ENCODE data around the gene MEIOSIN. TPM values are rescaled to one million over a fixed set of nuclear protein-coding genes. Genes with fewer than 3 reads are reported as not detected.
A peak's percentile ranks its signal among the peaks of the same experiment; 100 is the strongest.

The MEIOSIN gene
- total and polyA plus RNA-seq, 2 of the 13 experiments (the other 11 are each of a cell fraction or from before 2014, with no cell fraction given), result not detected

DNA sequence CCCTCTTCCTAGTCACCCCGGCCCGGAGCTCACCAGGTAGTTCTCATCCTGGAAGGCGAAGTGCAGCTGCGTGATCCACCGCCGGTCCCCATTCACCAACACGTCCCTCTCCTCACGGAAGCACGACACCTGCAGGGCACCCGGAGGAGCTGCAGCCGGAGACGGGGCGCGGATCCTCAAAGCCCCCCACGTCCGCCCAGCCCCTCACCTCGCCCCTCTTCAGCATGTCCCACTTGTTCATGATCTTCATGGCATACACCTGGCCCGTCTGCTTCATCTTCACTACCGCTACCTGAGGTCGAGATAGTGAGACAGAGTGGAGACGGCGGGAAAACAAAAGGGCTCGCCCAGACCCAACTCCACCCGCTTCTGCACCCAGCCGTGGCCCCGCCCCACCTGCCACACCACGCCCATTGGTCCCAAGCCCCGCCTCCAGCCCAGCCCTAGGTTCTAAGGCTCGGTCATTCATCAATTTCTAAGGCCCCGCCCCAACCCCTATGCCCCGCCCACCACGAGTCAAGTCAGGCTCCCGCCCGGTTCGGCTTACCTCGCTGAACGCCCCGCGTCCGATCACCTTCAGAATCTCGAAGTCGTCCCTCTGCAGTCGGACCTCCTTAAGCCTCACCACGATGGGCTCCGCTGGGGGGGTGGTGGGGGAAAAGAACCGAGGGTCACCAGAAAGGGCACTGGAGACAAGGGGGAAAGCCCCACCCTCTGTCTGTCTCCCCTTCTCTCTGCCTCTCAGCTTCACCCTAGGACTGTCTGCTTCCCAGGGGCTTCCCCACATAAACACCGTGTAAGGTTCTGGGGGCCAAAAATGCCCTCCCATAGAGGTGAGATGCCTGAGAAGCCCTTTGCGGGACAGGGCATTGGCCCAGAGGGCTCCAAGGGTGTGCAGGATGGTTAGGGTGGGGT, 46.2 kb downstream of the MEIOSIN start:
- Histone ChIP-seq H3K79me2 (ENCODE audit: insufficient read depth, low read length) (no peaks in the 10 kb centered on the region), H3K27ac (ENCODE audit: extremely low read length, insufficient read depth, low read length) (no peak overlapping the region), H3K9me3 (ENCODE audit: low read length) (no peaks in the 10 kb centered on the region), H2AFZ (ENCODE audit: low read length) (no peak overlapping the region), H3K9ac (ENCODE audit: insufficient read depth, low read depth, low read length) (peak overlapping the region; percentile 39; the same call in 1 of the 2 replicates), H3K36me3 (replicated peaks in 1 of 2; ENCODE audit: control insufficient read depth in 1 of 2, insufficient read depth in 2 of 2, low read length in 2 of 2) (peaks cover 2 to 4% of the 10 kb centered on the region in 2 experiments; a peak in 2 of 5 replicates), H3K4me2 (ENCODE audit: low read depth, low read length) (peak overlapping the region; percentile 75), H3K27me3 (ENCODE audit: control insufficient read depth in 1 of 2, insufficient read depth in 2 of 2, low read length in 2 of 2) (no peaks in the 10 kb centered on the region), H3K4me3 (replicated peaks in 1 of 3; ENCODE audit: insufficient read depth in 1 of 3, low read depth in 2 of 3, low read length in 3 of 3) (peak overlapping the region in 2 of 3 experiments; percentile 48 to 63; a peak in 3 of 6 replicates), H4K20me1 (ENCODE audit: insufficient read depth, low read length) (peaks cover 4% of the 10 kb centered on the region; the same call in 1 of the 2 replicates), H3K4me1 (ENCODE audit: insufficient read depth, low read length) (peaks cover 46% of the 10 kb centered on the region)
- in situ Hi-C loops (cut with HindIII; ENCODE audit: extremely low pct_ligation_motif_present, low pct_unique_long_range_greater_than_20kb), result no loop called here
- DNase-seq (ENCODE audit: low spot score), result peak; percentile 63
- FAIRE-seq, result no peak
- BruUV-seq (replicated peaks), result no TSS peak
- ATAC-seq, result peak; percentile 49
- 58% methylated on average over 42 of the region's 48 CpGs for WGBS (ENCODE audit: low lambda C conversion rate)
- intact Hi-C loops (cut with micrococcal nuclease; ENCODE audit: unreplicated experiment), result no loop called here
- POLR2A ChIA-PET, result interaction anchor here (4.7 kb wide), 1 partner anchor 9 kb away, joined by 53 read pairs; the partner anchor contains the start of gene SIX5
- CTCF ChIA-PET (ENCODE audit: low intra/inter-chr PET ratio, low total read pairs), result interaction anchor here (0.6 kb wide), 1 partner anchor 10 kb away, joined by 3 read pairs; the partner anchor contains the start of gene SIX5
- TF ChIP-seq TCF7 (IDR thresholded peaks at IDR 0.05; ENCODE audit: low read depth) (no peak), XBP1 (CRISPR knock-in tag; IDR thresholded peaks at IDR 0.05) (no peak), HNRNPLL (IDR thresholded peaks at IDR 0.05; ENCODE audit: low read depth, low read length, poor library complexity, severe bottlenecking) (peak; percentile 86), NRL (CRISPR knock-in tag; IDR thresholded peaks at IDR 0.05; ENCODE audit: borderline replicate concordance) (no peak), KMT2A (CRISPR knock-in tag; IDR thresholded peaks at IDR 0.05) (no peak), MXI1 (IDR thresholded peaks at IDR 0.05; ENCODE audit: borderline replicate concordance, low read depth, low read length) (0 out of 3 replicates have a peak, but pooled peaks have one; percentile 7), FOXK1 (CRISPR knock-in tag; IDR thresholded peaks at IDR 0.05; ENCODE audit: borderline replicate concordance, low read depth) (no peak), SMARCC2 (IDR thresholded peaks at IDR 0.05) (no peak), ZNF747 (CRISPR knock-in tag; IDR thresholded peaks at IDR 0.05; ENCODE audit: borderline replicate concordance) (no peak), ZMAT3 (CRISPR knock-in tag; conservative IDR thresholded peaks at IDR 0.05) (no peak), XRCC5 (optimal IDR thresholded peaks at IDR 0.05; ENCODE audit: low read length) (peak; percentile 62), ZNF44 (CRISPR knock-in tag; IDR thresholded peaks at IDR 0.05) (no peak), CCDC6 (CRISPR knock-in tag; IDR thresholded peaks at IDR 0.05) (no peak)
- TF ChIP-seq, protein P1, sequence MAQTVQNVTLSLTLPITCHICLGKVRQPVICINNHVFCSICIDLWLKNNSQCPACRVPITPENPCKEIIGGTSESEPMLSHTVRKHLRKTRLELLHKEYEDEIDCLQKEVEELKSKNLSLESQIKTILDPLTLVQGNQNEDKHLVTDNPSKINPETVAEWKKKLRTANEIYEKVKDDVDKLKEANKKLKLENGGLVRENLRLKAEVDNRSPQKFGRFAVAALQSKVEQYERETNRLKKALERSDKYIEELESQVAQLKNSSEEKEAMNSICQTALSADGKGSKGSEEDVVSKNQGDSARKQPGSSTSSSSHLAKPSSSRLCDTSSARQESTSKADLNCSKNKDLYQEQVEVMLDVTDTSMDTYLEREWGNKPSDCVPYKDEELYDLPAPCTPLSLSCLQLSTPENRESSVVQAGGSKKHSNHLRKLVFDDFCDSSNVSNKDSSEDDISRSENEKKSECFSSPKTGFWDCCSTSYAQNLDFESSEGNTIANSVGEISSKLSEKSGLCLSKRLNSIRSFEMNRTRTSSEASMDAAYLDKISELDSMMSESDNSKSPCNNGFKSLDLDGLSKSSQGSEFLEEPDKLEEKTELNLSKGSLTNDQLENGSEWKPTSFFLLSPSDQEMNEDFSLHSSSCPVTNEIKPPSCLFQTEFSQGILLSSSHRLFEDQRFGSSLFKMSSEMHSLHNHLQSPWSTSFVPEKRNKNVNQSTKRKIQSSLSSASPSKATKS (CRISPR knock-in tag; IDR thresholded peaks at IDR 0.05), result no peak
- TF ChIP-seq, protein P2, sequence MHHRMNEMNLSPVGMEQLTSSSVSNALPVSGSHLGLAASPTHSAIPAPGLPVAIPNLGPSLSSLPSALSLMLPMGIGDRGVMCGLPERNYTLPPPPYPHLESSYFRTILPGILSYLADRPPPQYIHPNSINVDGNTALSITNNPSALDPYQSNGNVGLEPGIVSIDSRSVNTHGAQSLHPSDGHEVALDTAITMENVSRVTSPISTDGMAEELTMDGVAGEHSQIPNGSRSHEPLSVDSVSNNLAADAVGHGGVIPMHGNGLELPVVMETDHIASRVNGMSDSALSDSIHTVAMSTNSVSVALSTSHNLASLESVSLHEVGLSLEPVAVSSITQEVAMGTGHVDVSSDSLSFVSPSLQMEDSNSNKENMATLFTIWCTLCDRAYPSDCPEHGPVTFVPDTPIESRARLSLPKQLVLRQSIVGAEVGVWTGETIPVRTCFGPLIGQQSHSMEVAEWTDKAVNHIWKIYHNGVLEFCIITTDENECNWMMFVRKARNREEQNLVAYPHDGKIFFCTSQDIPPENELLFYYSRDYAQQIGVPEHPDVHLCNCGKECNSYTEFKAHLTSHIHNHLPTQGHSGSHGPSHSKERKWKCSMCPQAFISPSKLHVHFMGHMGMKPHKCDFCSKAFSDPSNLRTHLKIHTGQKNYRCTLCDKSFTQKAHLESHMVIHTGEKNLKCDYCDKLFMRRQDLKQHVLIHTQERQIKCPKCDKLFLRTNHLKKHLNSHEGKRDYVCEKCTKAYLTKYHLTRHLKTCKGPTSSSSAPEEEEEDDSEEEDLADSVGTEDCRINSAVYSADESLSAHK (CRISPR knock-in tag; IDR thresholded peaks at IDR 0.05; ENCODE audit: borderline replicate concordance), result no peak
- TF ChIP-seq, protein P3, sequence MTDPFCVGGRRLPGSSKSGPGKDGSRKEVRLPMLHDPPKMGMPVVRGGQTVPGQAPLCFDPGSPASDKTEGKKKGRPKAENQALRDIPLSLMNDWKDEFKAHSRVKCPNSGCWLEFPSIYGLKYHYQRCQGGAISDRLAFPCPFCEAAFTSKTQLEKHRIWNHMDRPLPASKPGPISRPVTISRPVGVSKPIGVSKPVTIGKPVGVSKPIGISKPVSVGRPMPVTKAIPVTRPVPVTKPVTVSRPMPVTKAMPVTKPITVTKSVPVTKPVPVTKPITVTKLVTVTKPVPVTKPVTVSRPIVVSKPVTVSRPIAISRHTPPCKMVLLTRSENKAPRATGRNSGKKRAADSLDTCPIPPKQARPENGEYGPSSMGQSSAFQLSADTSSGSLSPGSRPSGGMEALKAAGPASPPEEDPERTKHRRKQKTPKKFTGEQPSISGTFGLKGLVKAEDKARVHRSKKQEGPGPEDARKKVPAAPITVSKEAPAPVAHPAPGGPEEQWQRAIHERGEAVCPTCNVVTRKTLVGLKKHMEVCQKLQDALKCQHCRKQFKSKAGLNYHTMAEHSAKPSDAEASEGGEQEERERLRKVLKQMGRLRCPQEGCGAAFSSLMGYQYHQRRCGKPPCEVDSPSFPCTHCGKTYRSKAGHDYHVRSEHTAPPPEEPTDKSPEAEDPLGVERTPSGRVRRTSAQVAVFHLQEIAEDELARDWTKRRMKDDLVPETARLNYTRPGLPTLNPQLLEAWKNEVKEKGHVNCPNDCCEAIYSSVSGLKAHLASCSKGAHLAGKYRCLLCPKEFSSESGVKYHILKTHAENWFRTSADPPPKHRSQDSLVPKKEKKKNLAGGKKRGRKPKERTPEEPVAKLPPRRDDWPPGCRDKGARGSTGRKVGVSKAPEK (CRISPR knock-in tag; IDR thresholded peaks at IDR 0.05; ENCODE audit: borderline replicate concordance), result no peak

Data from HepG2 (cell line).